HEK293 (cell line): ENCODE results near the gene VCL.

Source experiments
- CTCF ChIP-seq: fragments of 450-650 bp; formaldehyde crosslinking; IDR thresholded peaks from 2 replicates; pipeline ENCODE4 v1.5.1; 2016; ENCODE audit warnings: missing biosample characterization, missing genetic modification characterization
- PRDM10 ChIP-seq: fragments of 450-650 bp; formaldehyde crosslinking; IDR thresholded peaks from 2 replicates; pipeline ENCODE4 v1.5.1; 2016; ENCODE audit warnings: missing biosample characterization, missing genetic modification characterization
- REPIN1 ChIP-seq: fragments of 450-650 bp; formaldehyde crosslinking; IDR thresholded peaks from 2 replicates; pipeline ENCODE4 v1.5.1; 2017; ENCODE audit warnings: missing biosample characterization, missing genetic modification characterization, low read depth
- ZBTB7A ChIP-seq: fragments of 450-650 bp; formaldehyde crosslinking; IDR thresholded peaks from 2 replicates; pipeline ENCODE4 v1.5.1; 2016; ENCODE audit warnings: low read depth, missing biosample characterization, missing genetic modification characterization
- ZNF114 ChIP-seq: fragments of 450-650 bp; formaldehyde crosslinking; IDR thresholded peaks from 2 replicates; pipeline ENCODE4 v1.5.0; 2017; ENCODE audit warnings: missing biosample characterization, missing genetic modification characterization
- ZNF133 ChIP-seq: fragments of 450-650 bp; formaldehyde crosslinking; IDR thresholded peaks from 2 replicates; pipeline ENCODE4 v1.5.1; 2016; ENCODE audit warnings: missing biosample characterization, missing genetic modification characterization
- ZNF157 ChIP-seq: fragments of 450-650 bp; formaldehyde crosslinking; IDR thresholded peaks from 2 replicates; pipeline ENCODE4 v1.5.1; 2016; ENCODE audit warnings: missing biosample characterization, missing genetic modification characterization
- ZNF248 ChIP-seq: fragments of 450-650 bp; formaldehyde crosslinking; IDR thresholded peaks from 2 replicates; pipeline ENCODE4 v1.5.1; 2017; ENCODE audit warnings: missing biosample characterization, missing genetic modification characterization
- ZNF266 ChIP-seq: fragments of 450-650 bp; formaldehyde crosslinking; IDR thresholded peaks from 2 replicates; pipeline ENCODE4 v1.5.1; 2016; ENCODE audit warnings: missing biosample characterization, missing genetic modification characterization, low read depth
- ZNF292 ChIP-seq: fragments of 450-650 bp; formaldehyde crosslinking; IDR thresholded peaks from 2 replicates; pipeline ENCODE4 v1.5.1; 2016; ENCODE audit warnings: low read depth, missing biosample characterization, missing genetic modification characterization, borderline replicate concordance
- ZNF350 ChIP-seq: fragments of 450-650 bp; formaldehyde crosslinking; IDR thresholded peaks from 2 replicates; pipeline ENCODE4 v1.5.0; 2017; ENCODE audit warnings: missing biosample characterization, mild to moderate bottlenecking, missing genetic modification characterization
- ZNF843 ChIP-seq: fragments of 450-650 bp; formaldehyde crosslinking; IDR thresholded peaks from 2 replicates; pipeline ENCODE4 v1.5.1; 2016; ENCODE audit warnings: missing biosample characterization, missing genetic modification characterization

DNA sequence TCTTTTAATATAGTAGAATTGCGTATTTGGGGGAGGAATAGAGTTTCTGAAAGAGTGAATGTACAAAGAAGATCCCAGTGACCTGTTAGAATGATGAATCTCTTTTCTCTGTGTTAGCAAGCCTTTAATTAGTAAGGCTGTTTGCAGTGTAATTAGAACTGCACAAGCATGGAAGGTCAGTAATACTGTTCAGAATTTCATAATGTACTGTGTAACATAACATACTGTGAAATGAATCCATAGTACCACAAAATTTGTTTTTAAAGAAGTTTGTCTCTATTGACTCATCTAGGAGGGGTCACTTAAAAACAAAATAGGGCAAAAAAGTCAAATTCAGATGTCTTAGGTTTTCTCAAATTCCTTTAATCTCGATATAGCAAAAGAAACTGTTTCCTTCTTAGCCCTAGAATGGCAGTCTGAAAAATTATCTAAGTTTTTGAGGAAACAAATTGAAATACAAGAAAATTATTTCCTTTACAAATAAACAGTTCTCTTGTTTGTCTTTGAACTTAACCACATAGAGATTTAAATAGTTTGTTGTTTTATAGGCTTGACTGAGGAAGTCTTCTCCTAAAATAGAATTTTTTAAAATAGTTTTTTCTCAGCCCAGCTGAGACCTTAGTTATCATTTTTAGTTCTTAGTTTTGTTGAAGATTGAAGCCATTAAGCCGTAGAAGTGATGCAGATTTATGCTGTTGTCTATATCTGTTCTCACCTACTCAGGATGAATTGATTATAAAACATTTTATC, 165.6 kb downstream of the VCL start:
- TF ChIP-seq CTCF (tag by site-specific recombination), result no peak
- no peak for TF ChIP-seq ZBTB7A
- no peak for TF ChIP-seq ZNF114 (tag by site-specific recombination)
- no peak for TF ChIP-seq ZNF266 (tag by site-specific recombination)
- TF ChIP-seq PRDM10, result no peak
- TF ChIP-seq ZNF248 (tag by site-specific recombination), result no peak
- TF ChIP-seq ZNF133 (tag by site-specific recombination), result no peak
- no peak for TF ChIP-seq ZNF157 (tag by site-specific recombination)
- TF ChIP-seq ZNF350 (tag by site-specific recombination), result no peak
- no peak for TF ChIP-seq REPIN1 (tag by site-specific recombination)
- no peak for TF ChIP-seq ZNF292 (tag by site-specific recombination)
- TF ChIP-seq ZNF843 (tag by site-specific recombination), result no peak
